Measurements from ENCODE around the gene MINDY2.
A peak's percentile ranks its signal among the peaks of the same experiment; 100 is the strongest.
"Not testable (repeated sequence)": the region's sequence is repeated elsewhere in the genome, so short reads cannot be mapped to it uniquely, and the experiment has no call there.

The MINDY2 gene

DNA sequence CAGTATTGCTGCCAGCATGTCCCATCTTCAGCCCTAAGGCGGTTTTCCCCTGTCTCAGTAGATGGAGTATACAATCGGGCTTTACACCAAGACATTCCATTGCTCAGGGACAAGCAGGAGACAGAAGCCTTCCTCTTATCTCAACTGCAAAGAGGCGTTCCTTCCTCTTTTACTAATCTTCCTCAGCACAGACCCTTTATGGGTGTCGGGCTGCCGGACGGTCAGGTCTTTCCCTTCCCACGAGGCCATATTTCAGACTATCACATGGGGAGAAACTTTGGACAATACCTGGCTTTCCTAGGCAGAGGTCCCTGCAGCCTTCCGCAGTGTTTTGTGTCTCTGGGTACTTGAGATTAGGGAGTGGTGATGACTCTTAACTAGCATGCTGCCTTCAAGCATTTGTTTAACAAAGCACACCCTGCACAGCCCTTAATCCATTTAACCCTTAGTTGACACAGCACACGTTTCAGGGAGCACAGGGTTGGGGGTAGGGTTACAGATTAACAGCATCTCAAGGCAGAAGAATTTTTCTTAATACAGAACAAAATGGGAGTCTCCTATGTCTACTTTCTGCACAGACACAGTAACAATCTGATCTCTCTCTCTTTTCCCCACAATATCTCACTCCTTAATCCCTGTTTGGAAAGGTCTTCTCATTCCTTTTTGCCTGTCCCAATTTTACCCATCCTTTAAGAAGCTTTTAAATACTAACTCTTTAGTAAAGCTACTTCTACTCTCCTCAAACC, 62.8 kb downstream of the MINDY2 start:
- DNase-seq = not testable (repeated sequence)

DNA sequence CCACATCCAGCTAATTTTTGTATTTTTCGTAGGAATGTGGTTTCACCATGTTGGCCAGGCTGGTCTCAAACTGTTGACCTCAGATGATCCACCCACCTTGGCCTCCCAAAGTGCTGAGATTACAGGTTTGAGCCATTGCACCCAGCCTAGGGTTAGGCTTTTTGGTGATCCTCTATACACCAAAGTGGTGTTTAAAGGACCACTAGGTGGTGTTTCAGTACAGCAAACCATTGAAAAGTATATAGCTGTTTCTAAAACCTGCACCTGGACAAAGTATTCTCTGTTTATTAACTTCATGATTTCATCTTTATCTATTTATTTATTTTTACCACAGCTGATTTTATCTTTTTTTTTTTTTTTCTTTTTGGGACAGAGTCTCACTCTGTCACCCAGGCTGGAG, 68.4 kb downstream of the MINDY2 start:
- DNase-seq = no peak

DNA sequence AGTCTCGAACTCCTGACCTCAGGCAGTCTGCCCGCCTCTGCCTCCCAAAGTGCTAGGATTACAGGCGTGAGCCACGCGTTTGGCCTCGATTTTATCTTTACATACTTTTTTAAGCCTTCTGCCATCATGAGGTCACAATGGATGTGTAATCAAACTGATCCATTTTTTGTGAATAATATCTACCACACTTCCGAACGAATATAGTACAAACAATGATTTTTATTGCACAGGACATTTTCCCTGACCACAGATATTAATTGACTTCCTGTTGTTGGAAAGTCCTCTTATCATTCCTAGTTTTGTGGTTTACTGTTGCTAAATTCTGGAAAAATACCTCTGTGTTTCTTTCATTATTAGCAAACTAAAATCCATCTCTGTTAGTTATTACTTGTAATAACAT, 68.9 kb downstream of the MINDY2 start:
- no peak for DNase-seq

DNA sequence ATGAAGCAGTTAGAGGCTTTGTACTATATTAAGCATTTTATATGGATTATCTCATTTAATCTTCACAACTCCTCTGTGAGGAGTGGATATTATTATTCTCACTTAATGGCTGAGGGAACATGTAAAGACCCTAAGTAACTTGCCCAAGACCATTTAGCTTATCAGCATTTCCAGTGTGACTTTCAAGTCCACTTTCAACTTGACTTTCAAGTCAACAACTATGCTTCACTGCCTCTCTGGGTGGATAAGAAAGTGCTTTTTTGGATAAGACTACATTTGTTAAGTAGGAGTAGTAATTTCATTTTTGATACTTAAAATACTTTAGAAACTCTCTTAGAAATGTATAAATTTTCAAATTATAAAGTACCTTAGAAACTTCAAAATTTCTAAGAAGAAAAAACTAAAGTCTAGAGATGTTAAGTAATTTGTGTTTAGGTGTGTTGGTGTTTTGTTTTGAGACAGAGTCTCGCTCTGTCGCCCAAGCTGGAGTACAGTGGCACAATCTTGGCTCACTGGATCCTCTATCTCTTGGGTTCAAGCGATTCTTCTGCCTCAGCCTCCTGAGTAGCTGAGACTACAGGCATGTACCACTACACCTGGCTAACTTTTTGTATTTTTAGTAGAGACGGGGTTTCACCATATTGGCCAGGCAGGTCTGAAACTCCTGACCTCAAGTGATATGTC, 71.8 kb downstream of the MINDY2 start:
- no peak for DNase-seq

DNA sequence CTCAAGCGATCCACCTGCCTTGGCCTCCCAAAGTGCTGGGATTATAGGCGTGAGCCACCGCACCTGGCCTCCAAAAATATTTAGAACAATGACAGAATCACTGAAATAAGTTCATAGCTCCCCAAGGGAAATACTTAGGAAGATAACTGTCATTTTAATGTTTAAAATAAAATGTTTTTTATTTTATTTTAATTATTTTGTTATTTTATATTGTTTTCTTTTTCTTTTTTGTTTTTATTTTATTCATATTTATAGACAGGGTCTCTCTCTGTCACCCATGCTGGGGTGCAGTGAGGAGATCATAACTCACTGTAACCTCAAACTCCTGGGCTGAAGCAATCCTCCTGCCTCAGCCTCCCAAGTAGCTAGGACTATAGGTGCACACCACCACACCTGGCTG, 80.1 kb downstream of the MINDY2 start:
- not testable (repeated sequence) for DNase-seq

DNA sequence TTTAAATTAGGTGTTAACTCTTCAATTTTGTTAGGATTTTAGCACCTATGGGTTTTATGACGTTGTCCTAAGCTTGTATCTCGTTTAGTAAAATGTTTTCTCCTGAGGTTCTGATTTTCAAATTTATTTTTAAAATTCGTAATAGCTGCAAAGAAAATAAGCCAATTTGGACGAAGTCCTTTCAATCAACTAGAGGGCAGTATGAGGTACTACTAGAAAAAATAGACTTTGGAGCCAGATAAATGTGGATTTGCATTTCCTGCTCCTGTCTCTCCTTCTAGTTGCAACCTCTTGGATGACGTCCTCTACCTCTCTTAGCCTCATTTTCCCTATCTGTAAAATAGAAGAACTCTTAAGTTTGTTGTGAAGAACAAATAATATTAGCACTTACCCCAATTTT, 81.2 kb downstream of the MINDY2 start:
- no peak for DNase-seq

DNA sequence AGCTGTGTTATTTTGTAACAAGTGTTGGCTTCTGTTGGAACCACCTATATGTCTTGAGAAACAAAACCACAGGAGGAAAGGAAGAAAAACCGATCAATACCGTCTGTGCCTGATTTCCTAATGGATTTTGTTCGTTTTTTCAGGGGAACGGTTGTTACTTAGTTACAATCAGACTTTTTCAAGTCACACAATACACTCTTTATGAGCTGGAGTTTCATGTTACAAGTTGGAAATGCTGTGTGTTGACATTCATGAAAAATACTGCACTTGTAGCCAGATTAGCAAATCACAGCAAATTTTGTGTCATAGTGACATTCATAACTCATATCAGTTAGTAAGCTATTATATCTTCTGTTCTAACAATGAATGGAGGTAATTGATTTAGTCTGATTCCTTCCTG, 83.5 kb downstream of the MINDY2 start:
- no peak for DNase-seq

DNA sequence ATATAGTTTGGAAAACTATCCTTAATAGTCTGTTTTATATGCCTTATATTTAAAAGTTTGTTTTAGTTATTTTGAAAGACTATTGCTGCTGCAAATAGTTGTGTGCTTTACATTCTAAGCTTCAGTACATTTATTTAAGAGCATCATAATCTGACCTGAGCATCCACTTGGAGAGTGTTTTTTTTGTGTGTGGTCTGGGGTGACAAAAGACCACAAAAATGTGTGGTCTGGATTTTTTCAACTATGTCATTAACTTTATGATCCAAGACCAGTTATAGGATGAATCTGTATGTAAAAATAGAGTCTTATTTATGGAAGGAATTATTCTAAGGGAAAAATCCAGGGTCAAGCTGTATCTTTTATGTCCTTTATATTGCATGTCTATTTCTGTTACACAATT, 85.0 kb downstream of the MINDY2 start:
- DNase-seq = no peak

DNA sequence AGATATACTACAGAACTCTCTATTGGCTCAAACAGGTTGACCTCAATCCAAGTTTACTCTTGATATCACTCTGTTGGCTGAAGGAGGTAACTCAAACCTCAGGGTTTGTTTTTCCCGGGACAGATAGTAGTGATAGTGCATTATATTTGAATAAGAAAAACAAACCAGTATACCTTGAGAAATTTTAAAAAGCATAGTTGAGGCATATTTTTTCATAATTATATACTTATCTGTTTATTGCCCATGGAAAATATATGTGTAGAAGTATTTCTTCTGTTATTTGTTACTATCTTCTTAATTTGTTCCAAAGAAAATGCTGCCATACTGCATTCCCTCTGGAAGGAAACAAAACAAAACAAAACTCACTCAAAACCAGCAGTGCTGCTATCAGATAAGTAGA, 85.5 kb downstream of the MINDY2 start:
- DNase-seq = not testable (repeated sequence)

DNA sequence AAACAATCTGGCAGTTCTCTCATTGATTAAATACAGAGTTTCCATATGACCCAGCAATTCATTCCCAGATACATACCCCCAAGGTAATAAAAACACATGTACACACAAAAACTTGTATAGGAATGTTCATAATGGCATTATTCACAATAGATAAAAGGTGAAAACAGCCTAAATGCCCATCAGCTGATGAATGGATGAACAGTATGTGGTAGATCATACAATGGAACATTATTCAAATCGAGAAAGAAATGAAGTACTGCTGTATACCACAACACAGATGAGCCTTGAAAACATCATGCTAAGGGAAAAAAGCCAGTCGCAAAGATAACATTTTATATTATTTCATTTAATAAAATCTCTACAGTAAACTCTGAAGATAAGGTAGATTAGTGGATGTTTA, 91.2 kb downstream of the MINDY2 start:
- DNase-seq = no peak

DNA sequence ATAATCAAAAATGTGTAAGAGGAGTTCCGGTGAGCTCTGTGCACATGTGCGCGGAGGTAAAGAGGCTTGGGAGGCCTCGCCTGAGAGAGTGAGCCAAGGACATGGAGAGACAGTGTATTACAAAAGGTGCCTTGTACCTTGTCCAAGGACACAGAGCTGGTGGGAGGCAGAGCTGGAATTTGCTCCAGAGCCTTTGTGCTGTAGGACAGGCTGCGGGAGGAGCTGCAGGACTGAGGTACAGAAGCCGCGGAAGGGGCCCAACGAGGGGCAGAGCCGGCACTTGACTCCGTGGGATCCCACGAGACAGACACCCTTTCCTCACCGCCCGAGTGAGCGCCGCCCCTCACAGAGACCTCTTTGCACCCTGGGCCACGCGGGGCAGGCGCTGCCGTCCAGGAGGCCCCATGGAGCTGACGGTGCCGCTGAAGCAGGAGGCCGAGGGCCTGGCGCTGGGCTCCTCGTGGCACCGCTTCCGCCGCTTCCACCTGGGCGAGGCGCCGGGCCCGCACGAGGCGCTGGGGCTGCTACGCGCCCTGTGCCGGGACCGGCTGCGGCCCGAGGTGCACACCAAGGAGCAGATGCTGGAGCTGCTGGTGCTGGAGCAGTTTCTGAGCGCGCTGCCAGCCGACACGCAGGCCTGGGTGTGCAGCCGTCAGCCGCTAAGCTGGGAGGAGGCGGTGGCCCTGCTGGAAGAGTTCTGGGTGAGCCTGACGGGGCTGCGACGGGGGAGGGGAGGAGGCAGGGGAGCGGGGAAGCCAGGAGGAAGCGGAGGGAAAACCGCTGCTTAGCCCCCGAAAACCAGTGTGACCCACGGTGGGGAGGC, 93.7 kb downstream of the MINDY2 start:
- DNase-seq = peak; percentile 12

DNA sequence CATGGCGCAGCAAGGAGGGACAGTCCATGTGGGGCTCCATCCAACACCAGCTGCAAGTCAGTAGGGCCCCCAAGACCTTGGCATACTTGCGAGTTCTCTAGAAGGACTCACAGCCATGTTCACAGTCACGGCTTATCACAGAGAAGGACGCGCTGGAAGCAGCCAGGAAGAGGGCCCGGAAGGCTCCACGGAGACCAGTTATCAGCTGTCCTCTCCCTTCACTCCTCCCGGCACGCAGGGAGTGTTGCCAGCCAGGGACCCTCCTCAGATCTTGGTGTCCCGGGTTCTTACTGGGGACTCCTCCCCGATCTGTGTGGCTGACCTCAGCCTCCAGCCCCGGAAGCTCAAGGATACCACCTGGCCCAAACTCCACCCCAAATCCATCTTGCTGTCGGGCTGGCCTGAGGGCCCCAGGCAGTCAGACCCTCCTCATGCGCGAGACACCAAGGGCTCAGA, 94.4 kb downstream of the MINDY2 start:
- DNase-seq = no peak

DNA sequence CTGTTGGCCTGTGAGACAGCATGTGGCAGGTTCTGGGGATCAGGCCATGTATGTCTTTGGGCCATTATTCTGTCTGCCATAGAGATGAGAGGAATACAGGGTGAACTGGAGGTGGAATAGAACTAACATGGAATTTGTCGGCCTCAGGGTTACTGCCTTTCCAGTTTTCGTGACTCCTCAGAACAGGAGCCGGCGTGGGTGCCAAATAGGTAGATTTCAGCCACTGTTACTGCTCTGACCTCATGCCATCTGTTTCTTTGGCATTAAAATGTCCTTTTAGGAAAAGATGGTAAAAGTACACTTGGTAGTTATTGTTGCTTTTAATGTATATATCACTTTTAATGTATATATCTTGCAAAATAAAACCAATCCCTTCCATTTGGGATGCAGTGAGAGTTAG, 96.8 kb downstream of the MINDY2 start:
- no peak for DNase-seq

DNA sequence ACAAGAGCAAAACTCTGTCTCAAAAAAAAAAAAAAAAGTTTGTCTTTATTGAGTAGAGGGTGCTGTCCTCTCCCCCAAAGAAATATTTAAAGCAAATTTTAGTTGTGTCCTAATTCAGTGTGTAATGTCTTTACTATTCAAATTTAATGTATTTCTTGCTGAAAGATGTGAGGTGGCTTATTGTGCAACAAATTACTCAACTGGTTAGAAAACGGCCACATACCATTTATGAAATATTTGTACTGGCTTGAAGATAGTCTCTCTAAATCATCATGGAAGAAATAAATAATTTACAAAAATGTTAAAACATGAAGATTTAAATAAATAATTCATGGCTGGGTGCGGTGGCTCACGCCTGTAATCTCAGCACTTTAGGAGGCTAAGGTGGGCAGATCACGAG, 99.3 kb downstream of the MINDY2 start:
- no peak for DNase-seq

DNA sequence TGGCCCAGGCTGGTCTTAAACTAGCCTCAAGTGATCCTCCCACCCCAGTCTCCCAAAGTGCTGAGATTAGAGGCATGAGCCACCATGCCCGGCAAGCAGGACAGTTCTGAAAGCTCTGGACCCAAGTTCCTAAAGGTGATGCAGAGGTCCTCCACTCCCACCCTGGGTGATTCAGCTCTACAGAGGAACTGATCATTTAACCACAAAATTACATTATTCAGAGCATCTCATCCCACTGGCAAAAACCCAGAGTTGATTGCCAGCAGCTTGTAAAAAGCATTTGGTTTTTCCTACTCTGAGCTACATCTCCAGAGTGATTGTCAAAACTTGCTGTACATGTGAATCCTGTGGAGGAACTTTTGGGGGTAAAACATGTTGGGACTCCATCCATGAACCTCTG, 102.2 kb downstream of the MINDY2 start:
- no peak for DNase-seq

DNA sequence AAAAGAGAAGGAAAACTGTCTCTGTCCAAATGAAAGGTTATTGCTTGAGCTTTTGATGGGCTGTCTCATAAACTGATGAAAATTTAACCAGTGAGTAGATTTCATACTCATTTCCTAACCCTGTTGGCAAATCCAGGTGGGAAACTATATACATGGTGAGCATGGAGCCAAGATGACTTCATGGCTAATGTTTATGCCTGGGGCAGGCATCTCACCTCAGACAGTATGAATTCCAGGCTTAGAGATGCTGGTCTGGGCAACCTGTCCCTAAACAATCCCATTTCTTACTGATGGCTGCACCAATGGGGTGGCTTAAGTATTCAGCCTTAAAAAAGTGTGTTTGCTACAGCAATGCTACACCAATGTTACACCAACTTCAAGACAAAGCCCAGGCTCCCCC, 104.2 kb downstream of the MINDY2 start:
- no peak for DNase-seq

DNA sequence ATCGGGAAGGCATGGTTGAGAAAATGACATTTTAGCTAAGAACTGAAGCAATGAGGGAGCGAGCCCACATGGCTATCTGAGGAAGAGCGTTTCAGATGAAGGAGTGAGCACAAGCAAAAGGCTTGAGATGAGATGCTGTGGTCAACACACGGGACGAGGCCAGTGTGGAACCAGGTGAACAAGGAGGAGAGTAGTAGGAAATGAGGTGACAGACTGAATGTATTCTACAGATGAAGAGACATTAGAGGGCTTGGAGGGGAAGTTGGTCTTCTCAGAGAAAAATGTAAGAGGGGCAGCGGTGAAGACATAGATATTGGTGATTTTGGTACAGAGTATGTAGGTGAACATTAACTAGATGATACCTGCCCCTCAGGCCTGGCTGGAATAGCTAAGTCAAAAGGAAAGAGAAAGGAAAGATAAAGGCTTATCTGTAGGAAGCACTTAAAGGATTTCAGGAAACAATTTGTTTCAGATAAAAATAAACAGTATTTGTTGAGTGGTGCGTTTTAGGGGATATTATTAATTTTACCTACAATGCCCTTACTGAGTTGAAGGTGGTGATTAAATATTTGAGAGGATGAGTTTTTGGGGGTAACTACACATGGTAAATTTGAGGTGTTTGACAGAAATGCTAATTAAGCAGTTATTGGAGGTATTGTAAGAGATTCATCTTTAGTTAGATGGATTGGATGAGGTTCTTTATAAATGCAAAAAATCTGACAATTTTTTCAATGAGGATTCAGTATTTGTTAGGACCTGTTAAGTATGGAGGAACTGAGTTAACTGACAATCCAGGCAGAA, 105.4 kb downstream of the MINDY2 start:
- DNase-seq = no peak

DNA sequence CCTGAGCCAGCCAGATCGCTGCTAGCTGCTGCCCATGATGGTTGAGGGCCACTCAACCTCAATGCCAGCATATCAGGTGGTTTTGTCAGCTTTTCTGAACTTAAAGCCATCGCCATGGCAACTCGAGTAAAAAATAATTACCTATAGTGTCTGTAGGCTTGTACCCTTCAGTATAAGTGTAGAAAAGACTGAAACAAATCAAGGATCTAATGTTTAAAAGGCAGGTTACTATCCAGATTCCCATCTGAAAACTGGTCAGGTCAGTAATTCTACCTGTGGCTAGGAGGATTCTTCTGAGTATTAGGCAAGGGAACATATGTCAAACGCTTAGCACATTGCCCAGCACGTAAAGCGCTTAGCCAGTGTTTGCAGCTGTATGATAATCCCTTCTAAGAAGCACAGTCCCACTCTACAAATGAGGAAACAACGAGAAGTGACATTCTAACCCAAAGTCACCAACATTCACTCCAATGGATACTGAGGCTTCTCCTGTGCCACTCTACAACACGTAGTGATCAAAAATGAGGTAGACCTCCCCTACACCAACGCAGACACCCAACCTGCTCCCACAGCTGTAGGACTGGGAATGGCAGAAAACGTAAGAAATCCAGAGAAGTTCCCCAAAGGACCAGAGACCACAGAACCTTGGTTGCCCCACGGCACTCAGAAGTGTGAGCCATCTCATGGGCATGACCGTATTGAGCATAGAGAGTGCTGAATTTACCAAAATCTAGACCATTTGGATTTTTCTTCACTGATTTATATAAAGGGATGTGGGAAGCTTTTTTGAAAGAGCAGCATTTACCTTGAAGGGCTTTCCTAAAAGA, 107.1 kb downstream of the MINDY2 start:
- DNase-seq = no peak

DNA sequence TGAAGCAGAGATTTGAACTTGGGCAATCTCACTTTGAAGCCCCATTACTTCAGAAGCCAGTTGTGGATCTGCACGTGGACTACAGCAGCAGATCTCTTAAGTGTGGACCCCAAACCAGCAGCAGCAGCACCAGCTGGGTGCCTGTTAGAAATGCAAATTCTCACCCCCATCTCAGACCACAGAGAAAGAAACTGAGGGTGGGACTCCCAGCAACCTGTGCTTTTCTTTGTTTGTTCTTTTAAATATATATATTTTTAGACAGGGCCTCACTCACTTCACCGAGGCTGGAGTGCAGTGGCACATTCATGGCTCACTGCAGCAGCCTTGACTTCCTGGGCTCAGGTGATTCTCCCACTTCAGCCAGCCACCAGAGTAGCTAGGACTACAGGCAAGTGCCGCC, 109.2 kb downstream of the MINDY2 start:
- DNase-seq = no peak

DNA sequence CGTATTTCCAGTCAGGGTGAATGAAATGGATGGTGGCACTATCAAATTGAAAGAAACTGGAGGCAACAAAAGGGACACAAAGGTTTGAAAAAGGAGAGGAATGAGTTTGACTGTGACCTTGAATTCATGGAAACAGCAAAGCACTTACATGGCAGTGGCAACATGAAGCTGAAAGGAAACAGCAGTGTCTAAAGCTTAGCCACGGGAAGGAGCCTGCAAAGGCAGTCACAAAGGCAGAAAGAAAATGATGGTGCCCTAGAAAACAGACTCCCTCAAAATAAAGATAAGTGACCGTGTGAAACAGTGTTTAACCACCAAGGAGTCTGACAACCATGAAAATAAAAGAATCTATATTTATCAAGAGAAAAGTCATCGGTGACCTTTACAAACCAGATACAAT, 111.1 kb downstream of the MINDY2 start:
- no peak for DNase-seq

DNA sequence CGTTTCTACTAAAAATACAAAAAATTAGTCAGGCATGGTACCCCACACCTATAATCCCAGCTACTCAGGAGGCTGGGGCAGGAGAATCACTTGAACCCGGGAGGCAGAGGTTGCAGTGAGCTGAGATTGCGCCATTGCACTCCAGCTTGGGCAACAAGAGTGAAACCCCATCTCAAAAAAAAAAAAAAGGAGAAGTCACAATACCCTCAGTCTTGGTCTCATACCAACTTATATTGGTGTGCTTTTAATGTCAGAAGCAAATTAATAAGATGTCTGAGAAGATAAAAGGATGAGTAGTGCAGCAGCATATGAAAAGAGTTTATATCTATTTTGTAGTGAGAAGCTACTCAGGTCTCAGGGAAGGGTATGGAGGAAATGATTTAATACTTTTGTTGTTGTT, 112.8 kb downstream of the MINDY2 start:
- not testable (repeated sequence) for DNase-seq

DNA sequence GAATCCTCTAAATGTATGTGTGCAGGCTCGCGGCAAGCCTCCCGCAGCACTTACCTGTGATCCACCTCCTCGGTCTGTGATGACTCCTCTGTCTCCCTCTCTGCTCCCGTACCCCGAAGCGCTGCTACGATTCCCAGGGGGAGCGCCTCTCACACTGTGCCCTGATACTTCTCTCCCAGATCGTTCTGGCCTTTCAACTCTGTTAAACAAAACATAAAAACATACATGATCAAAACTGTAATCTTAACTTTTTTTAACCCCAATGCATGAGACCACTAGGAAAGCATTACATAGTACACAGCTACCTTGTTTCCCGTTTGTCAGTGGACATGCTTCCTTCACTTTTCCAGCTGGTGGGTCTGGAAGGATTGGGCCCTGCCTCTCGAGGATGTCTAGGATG, 115.8 kb downstream of the MINDY2 start:
- DNase-seq = no peak

Data from CD4-positive, alpha-beta T cell treated with Interleukin-17A for 4 hours (primary cell).